Left forelimb (tissue), 1 donor: ENCODE data around the gene HTR3C.
"Not testable (repeated sequence)": the region's sequence is repeated elsewhere in the genome, so short reads cannot be mapped to it uniquely, and the experiment has no call there.

Experiments used
- DNase-seq: peaks from one replicate; pipeline ENCODE4 v3.0.0-alpha.2; 2018; ENCODE audit warnings: low spot score

Gene HTR3C

GRCh38 chr3:184052767-184053166 is at the start of gene HTR3C:
Gene HTR3C (plus strand): TSS chr3:184053047. CDS start chr3:184053081, 34 bp downstream.
- no peak for DNase-seq

- no peak for DNase-seq
Measured at GRCh38 chr3:184003187-184003967, 49.5 kb upstream of the HTR3C start.

- no peak for DNase-seq
Measured at GRCh38 chr3:184004476-184004875, 48.4 kb upstream of the HTR3C start.

- no peak for DNase-seq
Measured at GRCh38 chr3:184005941-184006507, 46.8 kb upstream of the HTR3C start.

GRCh38 chr3:184007143-184007813 is 45.6 kb upstream of the HTR3C start:
- not testable (repeated sequence) for DNase-seq

- no peak for DNase-seq
Measured at GRCh38 chr3:184008161-184008560, 44.7 kb upstream of the HTR3C start.

- DNase-seq, result no peak
Measured at GRCh38 chr3:184011230-184011876, 41.5 kb upstream of the HTR3C start.

GRCh38 chr3:184011937-184012889 is 40.6 kb upstream of the HTR3C start:
- no peak for DNase-seq

- no peak for DNase-seq
Measured at GRCh38 chr3:184015381-184016019, 37.3 kb upstream of the HTR3C start.

- no peak for DNase-seq
Measured at GRCh38 chr3:184016169-184016570, 36.7 kb upstream of the HTR3C start.

GRCh38 chr3:184016811-184017671 is 35.8 kb upstream of the HTR3C start:
- DNase-seq, result peak; percentile 82

- peak; percentile 93 for DNase-seq
Measured at GRCh38 chr3:184017672-184018423, 35.0 kb upstream of the HTR3C start, which contains the start of gene ABCC5. Gene ABCC5 (minus strand): TSS chr3:184017884. CDS start chr3:184014392, 3,492 bp downstream.

GRCh38 chr3:184018424-184018973 is 34.3 kb upstream of the HTR3C start:
- no peak for DNase-seq

- DNase-seq, result no peak
Measured at GRCh38 chr3:184022323-184022722, 30.5 kb upstream of the HTR3C start.

- not testable (repeated sequence) for DNase-seq
Measured at GRCh38 chr3:184025256-184025655, 27.6 kb upstream of the HTR3C start.

- DNase-seq, result not testable (repeated sequence)
Measured at GRCh38 chr3:184028275-184028890, 24.5 kb upstream of the HTR3C start.

GRCh38 chr3:184029443-184029842 is 23.4 kb upstream of the HTR3C start:
- DNase-seq, result no peak

GRCh38 chr3:184030536-184030935 is 22.3 kb upstream of the HTR3C start:
- no peak for DNase-seq
